Keratinocyte (primary cell): Measurements from ENCODE around the gene TNFAIP8L3. TPM values are rescaled to one million over a fixed set of nuclear protein-coding genes. Genes with fewer than 3 reads are reported as not detected.

Experiments
- DNase-seq: peaks from one replicate; pipeline ENCODE4 v3.0.0-alpha.2; 2011; ENCODE audit warnings: low read depth, missing footprints, low spot score
- FAIRE-seq: peaks from 2 replicates; lab custom pipeline; 2011; peaks lifted over from hg19 to GRCh38; lab: Jason Lieb, UNC
- H2AFZ ChIP-seq: 2 replicates; pipeline ENCODE4 v1.6.0; 2012; ENCODE audit warnings: low read length, control low read depth, inconsistent platforms; ENCODE audit not compliant: control insufficient read depth
- H3K27ac ChIP-seq: 2 replicates; pipeline ENCODE4 v1.5.1; 2011; ENCODE audit warnings: low read length; ENCODE audit not compliant: control insufficient read depth, insufficient read depth
- H3K27me3 ChIP-seq: 3 replicates; pipeline ENCODE4 v1.6.0; 2011; ENCODE audit warnings: low read length; ENCODE audit not compliant: control insufficient read depth, insufficient read depth; ENCODE audit errors: extremely low read depth
- H3K36me3 ChIP-seq, 2 experiments: 2 replicates in 1 of 2; 3 replicates in 1 of 2; pipeline ENCODE4 v1.5.1; 2011; ENCODE audit warnings: low read length in 2 of 2, mild to moderate bottlenecking in 1 of 2; ENCODE audit not compliant: control insufficient read depth in 2 of 2, insufficient read depth in 2 of 2; ENCODE audit errors: extremely low read depth in 1 of 2
- H3K4me1 ChIP-seq: 3 replicates; pipeline ENCODE4 v1.5.1; 2011; ENCODE audit warnings: low read length; ENCODE audit not compliant: control insufficient read depth, insufficient read depth; ENCODE audit errors: extremely low read depth
- H3K4me2 ChIP-seq: 3 replicates; pipeline ENCODE4 v1.6.0; 2011; ENCODE audit warnings: low read depth, low read length; ENCODE audit not compliant: control insufficient read depth, insufficient read depth; ENCODE audit errors: extremely low read depth
- H3K4me3 ChIP-seq, 3 experiments: fragments of 200-600 bp in 1 of 3; sonication (generic) in 1 of 3; 2 replicates in 2 of 3; 3 replicates in 1 of 3; pipeline ENCODE4 v1.5.1; 2011 to 2016; ENCODE audit warnings: low read length in 3 of 3, mild to moderate bottlenecking in 3 of 3, control low read depth in 2 of 3, inconsistent platforms in 1 of 3, low read depth in 1 of 3, mixed read lengths in 1 of 3, mixed run types in 1 of 3, moderate library complexity in 1 of 3; ENCODE audit not compliant: control insufficient read depth in 2 of 3, insufficient read depth in 2 of 3; ENCODE audit errors: extremely low read depth in 1 of 3
- H3K79me2 ChIP-seq: 2 replicates; pipeline ENCODE4 v1.6.0; 2012; ENCODE audit warnings: low read length; ENCODE audit not compliant: control insufficient read depth, insufficient read depth
- H3K9ac ChIP-seq: 3 replicates; pipeline ENCODE4 v1.6.0; 2011; ENCODE audit warnings: low read length; ENCODE audit not compliant: control insufficient read depth, insufficient read depth; ENCODE audit errors: extremely low read depth
- H3K9me1 ChIP-seq: 3 replicates; pipeline ENCODE4 v1.6.0; 2011; ENCODE audit warnings: low read length; ENCODE audit not compliant: control insufficient read depth, insufficient read depth; ENCODE audit errors: extremely low read depth
- H3K9me3 ChIP-seq: 2 replicates; pipeline ENCODE4 v1.5.1; 2012; ENCODE audit warnings: low read depth, low read length; ENCODE audit not compliant: control insufficient read depth
- H4K20me1 ChIP-seq: 3 replicates; pipeline ENCODE4 v1.6.0; 2011; ENCODE audit warnings: low read length; ENCODE audit not compliant: control insufficient read depth, insufficient read depth; ENCODE audit errors: extremely low read depth
- EZH2 ChIP-seq: IDR thresholded peaks from one replicate; pipeline ENCODE4 v1.6.1; 2012; ENCODE audit warnings: inconsistent platforms, mild to moderate bottlenecking, low read length, moderate library complexity
- dilution Hi-C: fragments of 300-500 bp; cut with MboI; formaldehyde crosslinking; loops from one replicate; pipeline ENCODE4 v1.7.0; 2020; ENCODE audit warnings: low sequenced_read_pairs; ENCODE audit not compliant: extremely low pct_ligation_motif_present
- polyA plus RNA-seq, 5 experiments: library from polyadenylated mRNA; depleted of rRNA in 3 of 5; stranded (reverse) in 3 of 5; stranded (forward) in 1 of 5; unstranded in 1 of 5; fragments of >200 nt; gene quantifications; 1 replicate in 1 of 5; 2 replicates in 3 of 5; 3 replicates in 1 of 5; pipeline versions ENCODE4 v1.2.1 to v1.2.3, GENCODE V29; 2011 to 2012; ENCODE audit warnings: missing spikeins in 2 of 5, low read depth in 1 of 5, low replicate concordance in 1 of 5
- TF ChIP-seq, protein P1 (sequence below), 3 experiments: IDR thresholded peaks in 1 of 3; conservative IDR thresholded peaks in 1 of 3; optimal IDR thresholded peaks in 1 of 3; 2 replicates in 2 of 3; 3 replicates in 1 of 3; pipeline versions ENCODE3 to v1.5.1; 2011; ENCODE audit warnings: low read length in 3 of 3, mild to moderate bottlenecking in 3 of 3, moderate library complexity in 2 of 3, control low read depth in 1 of 3, inconsistent platforms in 1 of 3; ENCODE audit not compliant: insufficient read depth in 2 of 3; ENCODE audit errors: extremely low read depth in 1 of 3

TNFAIP8L3 gene
- polyA plus RNA-seq, 1 donor (not counting 4 experiments of a cell fraction or from before 2014, with no cell fraction given) = 0.51 TPM

GRCh38 chr15:51121631-51122225, 27.0 kb upstream of the TNFAIP8L3 start:
- H3K9ac ChIP-seq = no peak overlapping the region
- no peak for FAIRE-seq

GRCh38 chr15:51121118-51121517, 26.4 kb upstream of the TNFAIP8L3 start:
- no peak overlapping the region for H2AFZ ChIP-seq
- H3K4me2 ChIP-seq = peak overlapping the region; percentile 53
- H3K27ac ChIP-seq = no peak overlapping the region
- H4K20me1 ChIP-seq = no peaks in the 10 kb centered on the region
- no peaks in the 10 kb centered on the region for H3K9me1 ChIP-seq
- H3K9me3 ChIP-seq = peaks cover 2% of the 10 kb centered on the region
- H3K4me1 ChIP-seq = peaks cover 8% of the 10 kb centered on the region
- dilution Hi-C loops = no loop called here
- H3K9ac ChIP-seq = no peak overlapping the region
- DNase-seq = peak; percentile 56
- H3K36me3 ChIP-seq = no peaks in the 10 kb centered on the region
- H3K27me3 ChIP-seq = no peaks in the 10 kb centered on the region
- no peak overlapping the region for H3K4me3 ChIP-seq
- TF ChIP-seq, protein P1, sequence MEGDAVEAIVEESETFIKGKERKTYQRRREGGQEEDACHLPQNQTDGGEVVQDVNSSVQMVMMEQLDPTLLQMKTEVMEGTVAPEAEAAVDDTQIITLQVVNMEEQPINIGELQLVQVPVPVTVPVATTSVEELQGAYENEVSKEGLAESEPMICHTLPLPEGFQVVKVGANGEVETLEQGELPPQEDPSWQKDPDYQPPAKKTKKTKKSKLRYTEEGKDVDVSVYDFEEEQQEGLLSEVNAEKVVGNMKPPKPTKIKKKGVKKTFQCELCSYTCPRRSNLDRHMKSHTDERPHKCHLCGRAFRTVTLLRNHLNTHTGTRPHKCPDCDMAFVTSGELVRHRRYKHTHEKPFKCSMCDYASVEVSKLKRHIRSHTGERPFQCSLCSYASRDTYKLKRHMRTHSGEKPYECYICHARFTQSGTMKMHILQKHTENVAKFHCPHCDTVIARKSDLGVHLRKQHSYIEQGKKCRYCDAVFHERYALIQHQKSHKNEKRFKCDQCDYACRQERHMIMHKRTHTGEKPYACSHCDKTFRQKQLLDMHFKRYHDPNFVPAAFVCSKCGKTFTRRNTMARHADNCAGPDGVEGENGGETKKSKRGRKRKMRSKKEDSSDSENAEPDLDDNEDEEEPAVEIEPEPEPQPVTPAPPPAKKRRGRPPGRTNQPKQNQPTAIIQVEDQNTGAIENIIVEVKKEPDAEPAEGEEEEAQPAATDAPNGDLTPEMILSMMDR (optimal IDR thresholded peaks at IDR 0.05 in 1 of 3, IDR thresholded peaks at IDR 0.05 in 1 of 3, conservative IDR thresholded peaks at IDR 0.05 in 1 of 3; ENCODE audit: extremely low read depth in 1 of 3, insufficient read depth in 2 of 3, low read length in 3 of 3) = peak in 1 of 3 experiments; percentile 20
- no peak for TF ChIP-seq EZH2
- peak; percentile 78 for FAIRE-seq
- H3K79me2 ChIP-seq = no peaks in the 10 kb centered on the region

More at GRCh38 chr15:51121631-51122225, 27.0 kb upstream of the TNFAIP8L3 start:
- H3K4me2 ChIP-seq = no peak overlapping the region
- no peaks in the 10 kb centered on the region for H3K79me2 ChIP-seq
- H3K4me3 ChIP-seq = no peak overlapping the region
- H3K9me3 ChIP-seq = peaks cover 2% of the 10 kb centered on the region
- H2AFZ ChIP-seq = no peak overlapping the region
- H3K27me3 ChIP-seq = no peaks in the 10 kb centered on the region
- no peaks in the 10 kb centered on the region for H3K36me3 ChIP-seq
- H3K27ac ChIP-seq = no peak overlapping the region
- TF ChIP-seq EZH2 = no peak
- TF ChIP-seq, protein P1 (optimal IDR thresholded peaks at IDR 0.05 in 1 of 3, IDR thresholded peaks at IDR 0.05 in 1 of 3, conservative IDR thresholded peaks at IDR 0.05 in 1 of 3; ENCODE audit: extremely low read depth in 1 of 3, insufficient read depth in 2 of 3, low read length in 3 of 3) = no peak
- no peak for DNase-seq
- peaks cover 8% of the 10 kb centered on the region for H3K4me1 ChIP-seq
- no peaks in the 10 kb centered on the region for H3K9me1 ChIP-seq
- H4K20me1 ChIP-seq = no peaks in the 10 kb centered on the region
- dilution Hi-C loops = no loop called here
